HEK293T (cell line): ENCODE results near the gene FBLN1.

Source experiments
- CTCF ChIA-PET: fragments of 350-600 bp; formaldehyde crosslinking; extraction: SDS; loops from one replicate; lab custom pipeline; 2021; ENCODE audit warnings: antibody characterized with exemption, inconsistent platforms; lab: Yijun Ruan, JAX
- POLR2A ChIA-PET: fragments of 350-600 bp; formaldehyde crosslinking; extraction: SDS; loops from one replicate; lab custom pipeline; 2020; ENCODE audit warnings: antibody characterized with exemption, inconsistent platforms; lab: Yijun Ruan, JAX
- DNase-seq: peaks from one replicate; pipeline ENCODE4 v3.0.0; 2012; ENCODE audit warnings: mixed read lengths; ENCODE audit errors: extremely low spot score
- ARNT ChIP-seq: fragments of 450-650 bp; IDR thresholded peaks from 2 replicates; pipeline ENCODE4 v1.6.1; 2017; ENCODE audit warnings: mild to moderate bottlenecking
- BHLHE40 ChIP-seq: fragments of 450-650 bp; IDR thresholded peaks from 2 replicates; pipeline ENCODE4 v1.6.1; 2016; ENCODE audit warnings: mild to moderate bottlenecking, moderate library complexity, borderline replicate concordance
- CTBP1 ChIP-seq: fragments of 450-650 bp; IDR thresholded peaks from 2 replicates; pipeline ENCODE4 v1.6.1; 2016; ENCODE audit warnings: borderline replicate concordance
- ELF4 ChIP-seq: fragments of 450-650 bp; IDR thresholded peaks from 2 replicates; pipeline ENCODE4 v1.6.1; 2017; ENCODE audit warnings: antibody characterized with exemption
- FOXA1 ChIP-seq: fragments of 450-650 bp; IDR thresholded peaks from 2 replicates; pipeline ENCODE4 v1.6.1; 2016; ENCODE audit warnings: mild to moderate bottlenecking
- FOXK2 ChIP-seq: fragments of 450-650 bp; IDR thresholded peaks from 2 replicates; pipeline ENCODE4 v1.6.1; 2016; ENCODE audit warnings: mild to moderate bottlenecking
- FOXM1 ChIP-seq: fragments of 450-650 bp; IDR thresholded peaks from 2 replicates; pipeline ENCODE4 v1.6.1; 2017; ENCODE audit warnings: mild to moderate bottlenecking, borderline replicate concordance
- HDGF ChIP-seq: fragments of 450-650 bp; IDR thresholded peaks from 2 replicates; pipeline ENCODE4 v1.6.1; 2017; ENCODE audit warnings: antibody characterized with exemption, borderline replicate concordance
- L3MBTL2 ChIP-seq: fragments of 450-650 bp; conservative IDR thresholded peaks from 2 replicates; pipeline ENCODE4 v1.6.1; 2016; ENCODE audit warnings: mild to moderate bottlenecking
- LEF1 ChIP-seq: fragments of 450-650 bp; IDR thresholded peaks from 2 replicates; pipeline ENCODE4 v1.6.1; 2017; ENCODE audit warnings: mild to moderate bottlenecking, borderline replicate concordance
- NFRKB ChIP-seq: fragments of 450-650 bp; IDR thresholded peaks from 2 replicates; pipeline ENCODE4 v1.6.1; 2016; ENCODE audit warnings: mild to moderate bottlenecking, moderate library complexity
- PKNOX1 ChIP-seq: fragments of 450-650 bp; IDR thresholded peaks from 2 replicates; pipeline ENCODE4 v1.6.1; 2016
- SP1 ChIP-seq: fragments of 450-650 bp; IDR thresholded peaks from 2 replicates; pipeline ENCODE4 v1.6.1; 2017
- SUZ12 ChIP-seq: fragments of 450-650 bp; IDR thresholded peaks from 2 replicates; pipeline ENCODE4 v1.6.1; 2016; ENCODE audit warnings: mild to moderate bottlenecking
- TARDBP ChIP-seq: fragments of 450-650 bp; IDR thresholded peaks from 2 replicates; pipeline ENCODE4 v1.6.1; 2016
- ZNF384 ChIP-seq: fragments of 450-650 bp; IDR thresholded peaks from 2 replicates; pipeline ENCODE4 v1.6.1; 2016

The FBLN1 gene

GRCh38 chr22:45481661-45482060 is 21.0 kb upstream of the FBLN1 start:
- ChIA-PET CTCF (interaction anchor here (1.3 kb wide), 1 partner anchor 11 kb away, joined by 4 read pairs; no protein-coding TSS in a partner anchor), POLR2A (no interaction called here)
- TF ChIP-seq BHLHE40 (no peak), ARNT (no peak), ZNF384 (no peak), TARDBP (no peak), PKNOX1 (no peak), SP1 (no peak), NFRKB (no peak), L3MBTL2 (no peak), LEF1 (no peak), HDGF (no peak), FOXM1 (no peak), FOXA1 (no peak), FOXK2 (no peak), ELF4 (no peak), SUZ12 (no peak), CTBP1 (no peak)
- no peak for DNase-seq

- CTCF ChIA-PET = interaction anchor here (1.3 kb wide), 1 partner anchor 12 kb away, joined by 4 read pairs; no protein-coding TSS in a partner anchor
- POLR2A ChIA-PET = no interaction called here
- DNase-seq = no peak
- no peak for TF ChIP-seq FOXK2
- TF ChIP-seq PKNOX1 = no peak
- TF ChIP-seq NFRKB = no peak
- TF ChIP-seq CTBP1 = no peak
- no peak for TF ChIP-seq ARNT
- TF ChIP-seq LEF1 = no peak
- TF ChIP-seq ZNF384 = no peak
- no peak for TF ChIP-seq L3MBTL2
- TF ChIP-seq ELF4 = no peak
- no peak for TF ChIP-seq SP1
- no peak for TF ChIP-seq SUZ12
- no peak for TF ChIP-seq FOXA1
Observed at GRCh38 chr22:45482169-45482568, 20.5 kb upstream of the FBLN1 start.

- ChIA-PET POLR2A (no interaction called here), CTCF (no interaction called here)
- DNase-seq = no peak
- TF ChIP-seq SUZ12 (no peak), ARNT (no peak), FOXA1 (no peak), ZNF384 (no peak), FOXK2 (no peak), HDGF (no peak), NFRKB (no peak), PKNOX1 (no peak), BHLHE40 (no peak), LEF1 (no peak), FOXM1 (no peak), L3MBTL2 (no peak), SP1 (no peak), CTBP1 (no peak), ELF4 (no peak), TARDBP (no peak)
Observed at GRCh38 chr22:45483319-45483718, 19.4 kb upstream of the FBLN1 start.

GRCh38 chr22:45483918-45484499 is 18.7 kb upstream of the FBLN1 start:
- DNase-seq = no peak

GRCh38 chr22:45484742-45485141 is 17.9 kb upstream of the FBLN1 start:
- POLR2A ChIA-PET = no interaction called here
- no peak for DNase-seq
- TF ChIP-seq FOXK2 = no peak
- TF ChIP-seq L3MBTL2 = no peak
- no peak for TF ChIP-seq FOXA1
- TF ChIP-seq SUZ12 = no peak
- TF ChIP-seq NFRKB = no peak
- no peak for TF ChIP-seq SP1
- TF ChIP-seq ZNF384 = no peak
- no peak for TF ChIP-seq ARNT
- no peak for TF ChIP-seq ELF4
- no peak for TF ChIP-seq CTBP1
- no peak for TF ChIP-seq BHLHE40
- TF ChIP-seq PKNOX1 = no peak
- TF ChIP-seq LEF1 = no peak
- TF ChIP-seq FOXM1 = no peak
- no peak for TF ChIP-seq HDGF
- TF ChIP-seq TARDBP = no peak
- CTCF ChIA-PET = no interaction called here

More at GRCh38 chr22:45483918-45484499, 18.7 kb upstream of the FBLN1 start:
- POLR2A ChIA-PET = no interaction called here
- TF ChIP-seq ZNF384 = no peak
- CTCF ChIA-PET = no interaction called here
